ENCODE data around the gene CSTF3. TPM values are rescaled to one million over a fixed set of nuclear protein-coding genes. Genes with fewer than 3 reads are reported as not detected.
"Not testable (repeated sequence)": the region's sequence is repeated elsewhere in the genome, so short reads cannot be mapped to it uniquely, and the experiment has no call there.

The CSTF3 gene
- total and polyA plus RNA-seq, 8 donors: 23.5 to 64.4 (median 49.8) TPM

GRCh38 chr11:33055375-33055774, 105.9 kb downstream of the CSTF3 start:
- no peak for TF ChIP-seq CTCF (IDR thresholded peaks at IDR 0.05)

GRCh38 chr11:33052231-33052630, 109.0 kb downstream of the CSTF3 start:
- no peak for DNase-seq
- intact Hi-C loops (cut with DNase I): no loop called here
- Histone ChIP-seq H3K27me3 (no peaks in the 10 kb centered on the region), H3K36me3 (peaks cover 0 to 20% of the 10 kb centered on the region in 2 donors), H3K27ac (peak overlapping the region in 1 of 2 donors; percentile 82), H3K9me3 (no peaks in the 10 kb centered on the region), H3K4me1 (peaks cover 0 to 19% of the 10 kb centered on the region in 2 donors), H3K4me3 (no peak overlapping the region)
- no peak for ATAC-seq
- no peak for TF ChIP-seq CTCF (IDR thresholded peaks at IDR 0.05)

More at GRCh38 chr11:33055375-33055774, 105.9 kb downstream of the CSTF3 start:
- DNase-seq (no peak), ATAC-seq (no peak)
- intact Hi-C loops (cut with DNase I): no loop called here
- Histone ChIP-seq H3K27ac (no peak overlapping the region), H3K4me1 (peaks cover 0 to 7% of the 10 kb centered on the region in 2 donors), H3K27me3 (no peaks in the 10 kb centered on the region), H3K9me3 (no peaks in the 10 kb centered on the region), H3K36me3 (peaks cover 0 to 51% of the 10 kb centered on the region in 2 donors), H3K4me3 (no peak overlapping the region)

GRCh38 chr11:33049565-33050408, 111.5 kb downstream of the CSTF3 start:
- Histone ChIP-seq H3K4me1 (peaks cover 0 to 19% of the 10 kb centered on the region in 2 donors), H3K27ac (peak overlapping the region in 1 of 2 donors; percentile 66), H3K36me3 (peaks cover 0 to 16% of the 10 kb centered on the region in 2 donors)
- intact Hi-C loops (cut with DNase I); H3K27me3 ChIP-seq; H3K9me3 ChIP-seq; DNase-seq; ATAC-seq; H3K4me3 ChIP-seq: not testable (repeated sequence)

- H3K9me3 ChIP-seq; DNase-seq; intact Hi-C loops (cut with DNase I); H3K27me3 ChIP-seq; H3K4me3 ChIP-seq: not testable (repeated sequence)
- peaks cover 0 to 19% of the 10 kb centered on the region in 2 donors for H3K4me1 ChIP-seq
- peak overlapping the region in 1 of 2 donors; percentile 66 for H3K27ac ChIP-seq
- H3K36me3 ChIP-seq: peaks cover 0 to 22% of the 10 kb centered on the region in 2 donors
- ATAC-seq: peak; percentile 76
Measured at GRCh38 chr11:33048701-33049100, 112.6 kb downstream of the CSTF3 start.

- H3K4me1 ChIP-seq: peaks cover 3 to 15% of the 10 kb centered on the region in 2 donors
- H3K27ac ChIP-seq: no peak overlapping the region
- no peaks in the 10 kb centered on the region for H3K9me3 ChIP-seq
- no peaks in the 10 kb centered on the region for H3K27me3 ChIP-seq
- peaks cover 0 to 22% of the 10 kb centered on the region in 2 donors for H3K36me3 ChIP-seq
- intact Hi-C loops (cut with DNase I): no loop called here
- DNase-seq: no peak
- ATAC-seq: no peak
- no peak for TF ChIP-seq CTCF (IDR thresholded peaks at IDR 0.05)
- no peak overlapping the region for H3K4me3 ChIP-seq
Measured at GRCh38 chr11:33045551-33046255, 115.6 kb downstream of the CSTF3 start.

- no peaks in the 10 kb centered on the region for H3K27me3 ChIP-seq
- no peak overlapping the region for H3K4me3 ChIP-seq
- H3K4me1 ChIP-seq: peaks cover 3 to 21% of the 10 kb centered on the region in 2 donors
- no peak for DNase-seq
- no peaks in the 10 kb centered on the region for H3K9me3 ChIP-seq
- H3K36me3 ChIP-seq: peaks cover 0 to 22% of the 10 kb centered on the region in 2 donors
- TF ChIP-seq CTCF (IDR thresholded peaks at IDR 0.05): no peak
- intact Hi-C loops (cut with DNase I): no loop called here
- H3K27ac ChIP-seq: no peak overlapping the region
- no peak for ATAC-seq
Measured at GRCh38 chr11:33044285-33044756, 117.0 kb downstream of the CSTF3 start.

Measured in left lung (tissue), 10 donors.